Myocyte (in vitro differentiated cells): ENCODE results near the gene GRAMD2B. TPM values are rescaled to one million over a fixed set of nuclear protein-coding genes. Genes with fewer than 3 reads are reported as not detected.
"Not testable (repeated sequence)": the region's sequence is repeated elsewhere in the genome, so short reads cannot be mapped to it uniquely, and the experiment has no call there.

Source experiments
- DNase-seq: peaks from one replicate; pipeline ENCODE4 v3.0.0-alpha.2; 2012; ENCODE audit warnings: low read depth
- polyA plus RNA-seq: library from polyadenylated mRNA; unstranded; fragments of >200 nt; gene quantifications from one replicate; pipeline ENCODE4 v1.2.1, GENCODE V29; 2012; ENCODE audit warnings: missing spikeins
- total RNA-seq: library from RNA; depleted of rRNA; stranded (reverse); fragments of >200 nt; gene quantifications from 2 replicates; pipeline ENCODE4 v1.2.3, GENCODE V29; 2014

Gene GRAMD2B
- total RNA-seq: 94.9 and 148 TPM in 2 replicates
- 152 TPM for polyA plus RNA-seq

- peak; percentile 94 for DNase-seq
Measured at GRCh38 chr5:126422994-126423788, at the start of gene GRAMD2B. GRAMD2B (plus strand) TSS chr5:126423409; CDS start chr5:126423607, 198 bp downstream.

DNA sequence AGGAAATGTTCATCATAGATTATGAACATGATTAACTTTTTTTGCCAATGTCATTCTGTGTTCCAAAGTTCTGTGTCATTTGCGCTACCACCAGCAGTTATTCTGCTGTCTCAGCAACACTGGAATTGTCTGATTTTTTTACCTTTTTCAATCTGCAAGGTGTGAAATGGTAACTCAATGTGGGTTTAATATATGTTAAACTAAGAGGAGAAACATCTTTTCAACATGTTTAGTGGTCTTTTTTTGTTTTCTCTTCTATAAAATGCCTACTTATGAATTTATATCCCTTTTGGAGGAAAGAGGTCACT lies 49.1 kb upstream of the GRAMD2B start:
- DNase-seq: no peak

DNA sequence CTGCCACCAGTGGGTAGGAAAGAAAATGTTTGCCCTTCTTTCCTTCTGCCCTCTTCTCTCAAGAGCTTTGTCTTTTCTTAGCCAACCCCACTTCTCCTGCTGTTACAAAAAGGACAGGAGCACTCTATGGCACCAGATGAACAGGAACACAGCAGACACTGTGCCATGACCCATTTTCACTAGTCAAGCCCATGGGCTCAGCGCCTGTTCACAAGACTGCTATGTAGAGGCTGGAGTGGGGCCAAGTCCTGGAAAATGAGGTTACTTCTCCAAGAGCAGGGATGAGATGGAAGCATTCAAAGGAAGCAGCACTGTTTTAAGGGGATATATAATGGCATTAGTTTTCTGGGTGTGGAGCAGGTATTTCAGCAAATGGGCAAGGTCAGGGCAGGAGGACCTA lies 46.8 kb upstream of the GRAMD2B start:
- DNase-seq: no peak

- DNase-seq: no peak
Measured at GRCh38 chr5:126377424-126377823, 45.8 kb upstream of the GRAMD2B start.

DNA sequence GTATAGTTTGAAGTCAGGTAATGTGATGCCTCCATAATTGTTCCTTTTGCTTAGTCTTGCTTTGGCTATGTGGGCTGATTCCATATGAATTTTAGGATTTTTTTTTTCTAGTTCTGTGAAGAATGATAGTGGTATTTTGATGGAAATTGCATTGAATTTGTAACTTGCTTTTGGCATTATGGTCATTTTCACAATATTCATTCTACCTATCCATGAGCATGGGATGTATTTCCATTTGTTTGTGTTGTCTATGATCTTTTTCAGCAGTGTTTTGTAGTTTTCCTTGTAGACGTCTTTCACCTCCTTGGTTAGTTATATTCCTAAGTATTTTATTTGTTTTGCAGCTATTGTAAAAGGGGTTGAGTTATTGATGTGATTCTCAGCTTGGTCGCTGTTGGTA lies 42.9 kb upstream of the GRAMD2B start:
- not testable (repeated sequence) for DNase-seq

DNA sequence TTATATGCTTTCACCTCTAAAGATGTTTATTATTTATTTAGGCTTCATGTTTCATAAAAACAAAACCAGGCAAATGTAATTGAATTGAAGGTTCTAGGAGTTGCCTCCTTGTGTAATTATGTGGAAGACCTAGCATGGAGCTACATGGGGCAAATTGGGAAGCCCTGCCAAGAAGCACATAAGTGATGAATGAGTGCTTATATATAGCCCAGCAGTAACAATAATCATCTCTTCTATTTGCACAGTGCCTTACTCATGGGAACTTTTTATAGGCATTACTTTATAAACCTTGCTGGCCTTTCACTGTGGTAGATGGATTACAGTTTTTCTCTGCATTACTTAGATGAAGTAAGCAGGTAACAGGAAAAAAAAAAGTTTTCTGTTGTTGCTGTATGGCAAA lies 40.0 kb upstream of the GRAMD2B start:
- DNase-seq: peak; percentile 77

DNA sequence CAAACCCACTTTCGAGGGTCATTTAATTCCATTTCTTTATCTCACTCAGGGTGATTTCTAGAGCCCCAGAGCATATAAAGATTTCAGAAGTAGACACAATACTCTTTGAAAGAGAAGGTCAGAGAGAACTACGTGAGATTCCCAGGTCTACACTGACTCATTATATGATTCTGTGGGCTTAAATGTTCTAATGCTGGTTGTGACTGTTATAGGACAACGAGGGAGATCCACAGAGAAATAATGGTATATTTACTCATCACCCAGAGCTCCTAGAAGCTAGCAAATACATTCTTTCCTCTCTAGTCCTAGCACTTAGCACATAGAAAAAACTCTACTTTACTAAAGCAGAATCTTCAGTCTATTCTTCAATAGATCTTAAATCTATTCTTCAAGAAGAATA lies 39.4 kb upstream of the GRAMD2B start:
- peak; percentile 35 for DNase-seq

- peak; percentile 90 for DNase-seq
Measured at GRCh38 chr5:126384985-126385384, 38.2 kb upstream of the GRAMD2B start.

DNA sequence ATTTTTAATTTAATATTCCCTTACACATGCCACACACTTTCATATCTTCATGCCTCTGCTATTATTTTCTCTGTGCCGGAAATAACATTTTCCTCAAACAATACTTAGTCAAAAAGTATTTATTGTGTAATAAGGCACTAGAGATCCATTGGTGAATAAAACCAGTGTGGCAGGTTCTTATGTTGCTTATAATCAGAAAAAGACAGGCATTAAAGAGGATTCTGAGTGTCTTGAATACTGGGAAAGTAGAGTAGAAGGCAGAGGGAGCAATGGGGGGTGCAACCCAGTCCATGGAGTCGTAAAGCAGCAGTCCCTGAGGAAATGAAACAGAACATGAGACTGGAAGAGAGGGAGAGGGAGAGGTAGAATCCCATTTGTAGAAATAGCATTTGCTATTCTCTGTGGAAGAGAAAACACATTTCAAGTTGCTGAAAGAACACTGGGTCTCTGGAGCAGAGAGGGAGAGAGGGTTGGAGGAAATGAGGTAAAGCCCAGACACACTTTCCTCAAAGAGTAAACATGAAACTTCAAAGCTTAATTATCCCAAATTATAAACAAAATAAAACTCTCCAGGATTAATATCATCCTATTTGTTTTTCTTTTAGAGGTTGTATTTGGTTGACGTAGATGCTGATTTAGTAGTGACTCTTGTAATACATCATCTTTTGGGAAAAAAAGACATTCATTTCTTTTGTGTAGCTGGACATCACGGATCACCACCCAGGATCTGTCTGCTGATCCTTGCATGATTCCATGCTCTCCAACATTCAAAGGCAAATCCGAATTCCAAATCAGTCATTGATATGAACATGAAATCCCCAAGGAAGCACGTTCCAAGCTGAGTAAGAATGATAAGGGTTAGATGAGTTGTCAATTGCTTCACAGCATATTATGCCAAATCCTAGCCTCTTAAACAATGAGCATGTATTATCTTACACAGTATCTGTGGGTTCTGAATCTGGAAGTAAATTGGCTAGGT lies 37.4 kb upstream of the GRAMD2B start:
- peak; percentile 65 for DNase-seq

DNA sequence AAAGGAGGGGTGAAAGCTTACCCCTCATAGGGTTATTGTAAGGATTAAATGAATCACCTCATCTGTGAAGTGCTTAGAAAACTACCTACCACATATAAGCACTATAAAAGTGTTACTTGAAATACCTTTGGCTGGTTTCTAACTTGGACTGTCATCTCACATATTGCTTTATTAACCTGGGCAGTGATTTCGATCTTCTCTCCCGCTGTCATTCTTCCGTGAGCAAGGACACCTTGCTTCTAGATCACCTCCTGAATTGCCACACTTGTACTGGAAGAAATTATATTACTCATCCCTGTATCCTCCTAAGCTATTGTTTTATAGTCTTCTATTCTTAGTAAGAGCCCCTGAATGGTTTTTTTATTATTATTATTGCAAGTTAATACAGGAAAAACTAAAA lies 34.0 kb upstream of the GRAMD2B start:
- no peak for DNase-seq

DNA sequence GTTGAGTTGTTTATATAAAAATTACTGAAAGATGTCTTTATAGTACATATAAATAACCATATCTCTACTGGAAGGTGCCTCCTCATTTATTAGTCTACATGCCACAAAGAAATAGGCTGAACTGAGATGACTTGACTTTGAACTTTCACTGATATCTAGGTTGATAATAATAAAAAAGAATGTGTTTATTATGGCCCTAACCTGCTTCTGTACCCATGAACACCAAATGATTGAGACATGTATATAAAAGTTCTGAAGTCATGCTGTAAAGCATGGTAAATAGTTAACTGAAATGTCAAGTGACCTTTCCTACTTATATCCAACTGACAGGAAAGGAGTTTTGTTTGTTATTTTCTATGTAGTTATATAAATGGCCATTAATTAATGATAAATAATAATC lies 33.2 kb upstream of the GRAMD2B start:
- no peak for DNase-seq

DNA sequence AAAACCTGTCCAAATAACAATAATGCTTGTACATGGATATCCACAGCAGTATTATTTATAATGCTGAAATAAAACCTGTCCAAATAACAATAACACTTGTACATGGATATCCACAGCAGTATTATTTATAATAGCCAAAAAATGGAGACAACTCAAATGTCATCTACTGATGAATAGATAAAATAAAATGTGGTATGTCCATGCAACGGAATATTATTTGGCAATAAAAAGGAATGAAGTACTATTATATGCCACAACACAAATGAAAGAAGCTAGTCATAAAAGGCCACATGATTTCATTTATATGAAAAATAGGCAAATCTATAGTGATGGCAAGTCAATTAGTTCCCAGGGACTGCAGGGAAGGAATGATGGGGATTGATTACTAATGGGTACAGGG lies 31.8 kb upstream of the GRAMD2B start:
- DNase-seq: no peak

DNA sequence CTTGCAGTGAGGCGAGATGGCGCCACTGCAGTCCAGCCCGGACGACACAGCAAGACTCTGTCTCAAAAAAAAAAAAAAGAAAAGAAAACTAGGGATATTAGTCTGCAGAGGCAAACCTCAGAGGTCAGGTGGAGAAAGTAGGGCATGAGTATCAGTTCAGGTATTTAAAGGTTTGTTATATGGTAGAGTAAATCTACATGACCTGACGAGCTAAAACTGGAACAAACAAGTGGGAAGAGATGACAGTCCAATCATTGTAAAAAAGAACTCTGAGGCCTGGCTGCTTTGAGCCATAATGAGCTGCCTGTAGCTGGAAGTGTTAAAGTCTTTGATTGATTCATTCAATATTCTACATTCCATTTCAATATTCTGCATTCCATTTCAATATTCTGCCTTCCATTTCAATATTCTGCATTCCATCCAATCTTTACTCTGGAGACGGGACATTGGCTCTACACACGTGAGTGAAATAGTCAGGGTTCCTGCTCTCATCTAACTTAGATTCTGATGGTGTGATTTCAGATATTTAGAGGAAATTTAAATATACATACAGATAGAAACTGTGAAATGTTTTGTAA lies 28.9 kb upstream of the GRAMD2B start:
- no peak for DNase-seq

DNA sequence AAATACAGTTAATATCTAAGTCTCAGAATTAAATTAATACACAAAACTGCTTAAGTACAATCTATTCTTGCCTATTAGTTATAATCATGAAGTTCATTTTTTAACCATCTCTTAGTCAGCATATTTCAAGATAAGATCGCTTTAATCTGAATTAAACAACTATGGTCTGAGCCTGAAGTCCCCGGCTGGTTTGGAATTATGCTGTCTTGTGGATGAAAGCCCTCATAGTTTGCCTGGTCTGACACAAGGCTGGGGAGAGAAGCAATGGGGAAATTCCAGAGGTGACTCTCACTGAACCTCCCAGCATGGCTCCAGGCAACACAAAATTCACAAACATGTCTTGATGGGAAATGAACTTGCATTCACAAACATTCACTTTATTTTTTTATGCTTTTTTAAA lies 28.0 kb upstream of the GRAMD2B start:
- DNase-seq: no peak

DNA sequence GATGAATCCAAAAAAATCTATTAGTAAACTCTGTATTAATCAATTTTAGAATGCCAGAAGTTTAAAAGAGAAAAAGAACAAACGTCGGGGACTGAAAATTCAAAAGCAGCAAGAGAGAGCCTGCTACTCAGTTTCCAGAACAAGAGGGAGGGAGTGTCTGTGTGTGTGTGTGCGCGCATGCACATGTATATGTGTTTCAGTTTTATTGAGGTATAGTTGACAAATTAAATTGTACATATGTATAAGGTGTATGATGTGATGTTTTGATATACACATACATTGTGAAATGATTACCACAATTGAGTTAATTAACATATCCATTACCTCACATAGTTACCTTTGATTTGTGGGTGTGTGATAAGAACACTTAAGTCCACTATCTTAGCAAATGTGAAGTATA lies 27.6 kb upstream of the GRAMD2B start:
- DNase-seq: no peak

DNA sequence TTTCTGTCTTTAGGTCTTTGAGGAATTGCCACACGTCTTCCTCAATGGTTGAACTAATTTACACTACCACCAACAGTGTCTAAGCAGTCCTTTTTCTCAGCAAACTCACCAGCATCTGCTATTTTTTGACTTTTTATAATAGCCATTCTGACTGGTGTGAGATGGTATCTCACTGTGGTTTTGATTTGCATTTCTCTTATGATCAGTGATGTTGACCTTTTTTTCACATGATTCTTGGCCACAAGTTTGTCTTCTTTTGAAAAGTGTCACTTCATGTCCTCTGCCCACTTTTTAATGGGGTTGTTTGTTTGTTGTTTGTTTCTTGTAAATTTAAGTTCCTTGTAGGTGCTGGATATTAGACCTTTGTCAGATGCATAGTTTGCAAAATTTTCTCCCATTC lies 26.5 kb upstream of the GRAMD2B start:
- not testable (repeated sequence) for DNase-seq

DNA sequence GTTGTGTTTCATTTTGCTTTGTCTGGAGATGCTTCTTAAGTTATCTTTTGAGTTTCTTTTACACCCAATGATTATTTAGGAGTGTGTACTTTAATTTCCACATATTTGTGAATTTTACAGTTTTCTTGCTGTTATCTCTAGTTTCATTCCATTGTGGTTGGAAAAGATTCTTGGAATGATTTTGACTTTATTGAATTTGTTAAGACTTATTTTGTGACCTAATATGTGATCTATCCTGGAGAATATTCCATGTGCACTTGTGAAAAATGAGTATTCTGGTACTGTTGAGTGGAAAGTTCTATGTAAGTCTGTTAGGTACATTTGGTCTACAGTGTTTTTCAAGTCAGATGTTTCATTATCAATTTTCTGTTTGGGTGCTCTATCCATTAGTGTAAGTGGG lies 24.4 kb upstream of the GRAMD2B start:
- DNase-seq: no peak

DNA sequence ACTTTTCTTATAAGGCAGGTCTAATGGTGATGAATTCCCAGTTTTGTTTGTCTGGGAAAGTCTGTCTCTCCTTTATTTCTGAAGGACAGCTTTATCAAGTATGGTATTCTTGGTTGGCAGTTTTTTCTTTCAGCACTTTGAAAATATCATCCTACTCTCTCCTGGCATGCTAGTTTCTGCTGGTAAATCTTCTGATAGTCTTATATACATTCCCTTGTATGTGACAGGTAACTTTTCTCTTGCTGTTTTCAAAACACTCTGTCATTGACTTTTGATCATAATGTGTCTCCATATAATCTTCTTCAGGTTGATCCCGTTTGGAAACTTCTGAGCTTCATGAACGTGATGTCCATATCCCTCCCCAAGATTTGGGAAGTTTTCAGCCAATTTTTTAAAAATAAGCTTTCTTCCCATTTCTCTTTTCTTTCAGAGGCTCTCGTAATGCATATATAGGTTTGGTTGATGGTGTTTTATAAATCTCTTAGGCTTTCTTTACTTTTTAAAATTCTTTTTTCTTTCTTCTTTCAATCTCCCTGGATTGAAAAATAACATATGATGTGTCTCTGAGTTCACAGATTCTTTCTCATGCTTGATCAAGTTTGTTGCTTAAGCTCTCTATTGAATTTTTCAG lies 22.5 kb upstream of the GRAMD2B start:
- no peak for DNase-seq

DNA sequence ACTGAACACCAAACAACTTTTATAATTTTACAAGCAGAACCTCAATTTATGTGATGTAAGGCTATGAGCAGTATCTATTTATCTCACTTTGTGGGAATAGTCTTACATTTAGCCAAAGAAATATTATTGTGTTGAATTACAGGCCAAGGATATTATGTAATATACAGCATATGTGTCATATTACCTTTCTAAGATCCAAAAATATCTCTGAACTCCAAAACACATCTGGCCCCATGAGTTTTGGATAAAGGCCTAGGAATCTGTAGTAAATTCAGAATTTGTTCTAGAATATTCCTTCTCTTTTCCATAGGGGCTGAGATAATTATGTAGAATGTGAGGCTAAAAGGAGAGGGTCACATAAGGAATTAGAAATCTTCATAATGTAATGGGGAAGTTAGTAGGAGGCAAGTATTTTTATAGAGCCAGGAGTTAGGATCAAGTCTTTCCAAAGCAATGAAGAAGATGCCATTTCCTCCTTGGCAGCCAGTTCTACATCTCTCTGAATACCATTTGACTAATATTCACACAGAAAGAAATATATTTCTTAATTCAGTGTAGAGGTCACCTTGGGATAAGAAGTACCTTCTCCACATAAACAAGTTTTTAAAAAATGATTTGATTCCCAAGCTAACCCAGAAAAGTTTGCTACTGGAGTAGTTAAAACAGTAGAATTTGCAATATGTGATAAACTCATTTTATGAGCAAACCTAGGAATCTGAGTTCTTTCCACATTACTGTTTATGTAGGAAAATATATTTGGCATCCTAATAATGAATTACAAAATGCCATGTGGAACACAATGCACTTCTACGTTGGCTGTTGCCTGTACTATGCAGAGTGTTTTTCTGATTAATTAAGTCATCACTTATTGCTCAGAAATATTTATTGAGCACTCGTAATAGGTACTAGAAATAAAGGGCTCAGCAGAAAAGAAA lies 20.3 kb upstream of the GRAMD2B start:
- no peak for DNase-seq

GRCh38 chr5:126403876-126404275 lies 19.3 kb upstream of the GRAMD2B start:
- DNase-seq: no peak
